PC-9 (cell line): Measurements from ENCODE around the gene CARMIL1. TPM values are rescaled to one million over a fixed set of nuclear protein-coding genes. Genes with fewer than 3 reads are reported as not detected.
A peak's percentile ranks its signal among the peaks of the same experiment; 100 is the strongest.

ENCODE experiments used
- BruUV-seq: library from RNA; stranded (reverse); fragments of 400-500 nt; replicated peaks from 2 replicates; lab custom pipeline; 2021; lab: Mats Ljungman, UMichigan
- CTCF ChIA-PET: fragments of 300-600 bp; sonication (Branson Sonifier 250); formaldehyde crosslinking; loops from one replicate; lab custom pipeline; 2022; ENCODE audit warnings: antibody characterized with exemption; lab: Charles Lee
- POLR2A ChIA-PET: fragments of 300-600 bp; sonication (Branson Sonifier 250); formaldehyde crosslinking; loops from one replicate; lab custom pipeline; 2022; ENCODE audit warnings: antibody characterized with exemption; ENCODE audit not compliant: unreplicated experiment; lab: Charles Lee
- DNase-seq, 2 experiments: peaks; one replicate each; pipeline versions ENCODE4 v3.0.0 to v3.0.0-alpha.2; 2015 to 2022; ENCODE audit warnings: mixed read lengths in 1 of 2
- H2AFZ ChIP-seq: fragments of 200-600 bp; sonication (generic); 2 replicates; pipeline ENCODE4 v1.8.1; 2017; ENCODE audit warnings: antibody characterized with exemption
- H3F3A ChIP-seq: fragments of 200-600 bp; sonication (generic); 2 replicates; pipeline ENCODE4 v1.8.1; 2017; ENCODE audit warnings: antibody characterized with exemption, mild to moderate bottlenecking, low read depth; ENCODE audit not compliant: insufficient read depth
- H3K27ac ChIP-seq: fragments of 200-600 bp; sonication (generic); 2 replicates; pipeline ENCODE4 v1.6.1; 2016; ENCODE audit warnings: mixed run types
- H3K27me3 ChIP-seq: fragments of 200-600 bp; sonication (generic); 2 replicates; pipeline ENCODE4 v1.6.1; 2016; ENCODE audit warnings: low read depth, mixed run types; ENCODE audit not compliant: insufficient read depth
- H3K36me3 ChIP-seq: fragments of 200-600 bp; sonication (generic); 2 replicates; pipeline ENCODE4 v1.6.1; 2016; ENCODE audit warnings: low read depth, mixed run types
- H3K4me1 ChIP-seq: fragments of 200-600 bp; sonication (generic); replicated peaks from 2 replicates; pipeline ENCODE4 v1.6.1; 2016; ENCODE audit warnings: mixed run types; ENCODE audit not compliant: insufficient read depth
- H3K4me2 ChIP-seq: fragments of 200-600 bp; sonication (generic); 2 replicates; pipeline ENCODE4 v1.6.1; 2017; ENCODE audit warnings: mixed run types
- H3K4me3 ChIP-seq: fragments of 200-600 bp; sonication (generic); 2 replicates; pipeline ENCODE4 v1.6.1; 2016; ENCODE audit warnings: mixed run types
- H3K79me2 ChIP-seq: fragments of 200-600 bp; sonication (generic); 2 replicates; pipeline ENCODE4 v1.6.1; 2017; ENCODE audit warnings: low read depth, mixed run types
- H3K9me2 ChIP-seq: fragments of 200-600 bp; sonication (generic); 2 replicates; pipeline ENCODE4 v1.8.1; 2017; ENCODE audit warnings: mild to moderate bottlenecking; ENCODE audit not compliant: insufficient read depth
- H3K9me3 ChIP-seq: fragments of 200-600 bp; sonication (generic); 2 replicates; pipeline ENCODE4 v1.8.1; 2016; ENCODE audit warnings: low read depth; ENCODE audit not compliant: insufficient read depth
- H4K20me1 ChIP-seq: fragments of 200-600 bp; sonication (generic); 2 replicates; pipeline ENCODE4 v1.8.1; 2017; ENCODE audit not compliant: insufficient read depth
- EZH2 ChIP-seq: fragments of 200-600 bp; sonication (generic); IDR thresholded peaks from 2 replicates; pipeline ENCODE4 v1.8.0; 2017; ENCODE audit warnings: antibody characterized with exemption, low read depth
- intact Hi-C: fragments of 100-400 bp; cut with micrococcal nuclease; formaldehyde crosslinking; loops from one replicate; pipeline ENCODE4 v1.10.0; 2022; ENCODE audit not compliant: unreplicated experiment
- total RNA-seq: library from RNA; stranded (reverse); gene quantifications from 2 replicates; pipeline ENCODE4 v1.2.3, GENCODE V29; 2021
- TF ChIP-seq, protein P1 (sequence below): fragments of 200-600 bp; sonication (generic); conservative IDR thresholded peaks from 2 replicates; pipeline ENCODE4 v1.6.1; 2017; ENCODE audit warnings: mixed run types, antibody characterized with exemption, mild to moderate bottlenecking, moderate library complexity

The CARMIL1 gene
- total RNA-seq, 1 experiment from 2014 or later, result 33.1 TPM

DNA sequence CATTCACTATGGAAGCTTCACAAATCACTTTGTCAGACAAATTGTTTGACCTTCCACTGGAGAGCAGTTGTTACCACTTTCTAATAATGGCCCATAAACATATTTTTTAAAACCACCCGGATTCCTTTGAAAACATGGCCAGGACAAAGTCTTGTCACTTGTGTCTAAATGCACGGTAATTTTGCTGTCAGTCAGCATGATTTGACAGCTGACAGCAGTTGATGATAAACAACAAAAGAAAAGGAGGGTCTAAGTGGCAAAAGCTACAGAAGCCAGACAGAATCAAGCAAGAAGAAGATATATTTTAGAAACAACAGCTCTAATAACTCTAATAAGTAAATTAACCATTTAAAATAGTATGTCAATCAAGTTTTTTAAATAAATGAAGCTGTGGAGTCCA is 27.7 kb upstream of the CARMIL1 start:
- POLR2A ChIA-PET, result no interaction called here
- Histone ChIP-seq H3K4me3 (no peak overlapping the region), H3K79me2 (no peaks in the 10 kb centered on the region), H2AFZ (0 out of 2 replicates have a peak overlapping the region, but pooled peaks have one; percentile 50), H3K9me2 (no peaks in the 10 kb centered on the region), H3K4me1 (peaks cover 6% of the 10 kb centered on the region; the same call in 1 of the 2 replicates), H3K4me2 (peak overlapping the region; percentile 30; the same call in 1 of the 2 replicates), H3K9me3 (no peaks in the 10 kb centered on the region), H4K20me1 (no peaks in the 10 kb centered on the region), H3K27ac (0 out of 2 replicates have a peak overlapping the region, but pooled peaks have one; percentile 18), H3K27me3 (no peaks in the 10 kb centered on the region), H3F3A (peaks cover 5% of the 10 kb centered on the region; the same call in 1 of the 2 replicates), H3K36me3 (no peaks in the 10 kb centered on the region)
- intact Hi-C loops, result no loop called here
- no peak for TF ChIP-seq EZH2
- TF ChIP-seq, protein P1, sequence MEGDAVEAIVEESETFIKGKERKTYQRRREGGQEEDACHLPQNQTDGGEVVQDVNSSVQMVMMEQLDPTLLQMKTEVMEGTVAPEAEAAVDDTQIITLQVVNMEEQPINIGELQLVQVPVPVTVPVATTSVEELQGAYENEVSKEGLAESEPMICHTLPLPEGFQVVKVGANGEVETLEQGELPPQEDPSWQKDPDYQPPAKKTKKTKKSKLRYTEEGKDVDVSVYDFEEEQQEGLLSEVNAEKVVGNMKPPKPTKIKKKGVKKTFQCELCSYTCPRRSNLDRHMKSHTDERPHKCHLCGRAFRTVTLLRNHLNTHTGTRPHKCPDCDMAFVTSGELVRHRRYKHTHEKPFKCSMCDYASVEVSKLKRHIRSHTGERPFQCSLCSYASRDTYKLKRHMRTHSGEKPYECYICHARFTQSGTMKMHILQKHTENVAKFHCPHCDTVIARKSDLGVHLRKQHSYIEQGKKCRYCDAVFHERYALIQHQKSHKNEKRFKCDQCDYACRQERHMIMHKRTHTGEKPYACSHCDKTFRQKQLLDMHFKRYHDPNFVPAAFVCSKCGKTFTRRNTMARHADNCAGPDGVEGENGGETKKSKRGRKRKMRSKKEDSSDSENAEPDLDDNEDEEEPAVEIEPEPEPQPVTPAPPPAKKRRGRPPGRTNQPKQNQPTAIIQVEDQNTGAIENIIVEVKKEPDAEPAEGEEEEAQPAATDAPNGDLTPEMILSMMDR, result no peak
- DNase-seq, result no peak
- BruUV-seq, result no TSS peak
- CTCF ChIA-PET, result interaction anchor here (0.7 kb wide), 1 partner anchor 28 kb away, joined by 8 read pairs; the partner anchor contains the start of gene CARMIL1

- no peak overlapping the region for H3K4me2 ChIP-seq
- no peaks in the 10 kb centered on the region for H3K79me2 ChIP-seq
- H4K20me1 ChIP-seq, result no peaks in the 10 kb centered on the region
- intact Hi-C loops, result no loop called here
- POLR2A ChIA-PET, result no interaction called here
- no peak overlapping the region for H3K27ac ChIP-seq
- H3K9me3 ChIP-seq, result no peaks in the 10 kb centered on the region
- no peak for TF ChIP-seq EZH2
- TF ChIP-seq, protein P1, result no peak
- no TSS peak for BruUV-seq
- H3K27me3 ChIP-seq, result no peaks in the 10 kb centered on the region
- no peak overlapping the region for H3K4me3 ChIP-seq
- peaks cover 6% of the 10 kb centered on the region; the same call in 1 of the 2 replicates for H3K4me1 ChIP-seq
- H2AFZ ChIP-seq, result no peak overlapping the region
- CTCF ChIA-PET, result no interaction called here
- H3F3A ChIP-seq, result peaks cover 5% of the 10 kb centered on the region; the same call in 1 of the 2 replicates
- no peaks in the 10 kb centered on the region for H3K36me3 ChIP-seq
- H3K9me2 ChIP-seq, result no peaks in the 10 kb centered on the region
- no peak for DNase-seq
Observed at GRCh38 chr6:25253351-25253750, 25.8 kb upstream of the CARMIL1 start.

- intact Hi-C loops, result no loop called here
- Histone ChIP-seq H3K27me3 (no peaks in the 10 kb centered on the region), H3K4me2 (no peak overlapping the region), H3K4me1 (peaks cover 6% of the 10 kb centered on the region; the same call in 1 of the 2 replicates), H4K20me1 (no peaks in the 10 kb centered on the region), H3K9me2 (no peaks in the 10 kb centered on the region), H3K27ac (no peak overlapping the region), H3F3A (peaks cover 5% of the 10 kb centered on the region; the same call in 1 of the 2 replicates), H2AFZ (no peak overlapping the region), H3K4me3 (no peak overlapping the region), H3K36me3 (no peaks in the 10 kb centered on the region), H3K79me2 (no peaks in the 10 kb centered on the region), H3K9me3 (no peaks in the 10 kb centered on the region)
- TF ChIP-seq, protein P1, result no peak
- no peak for TF ChIP-seq EZH2
- ChIA-PET POLR2A (no interaction called here), CTCF (no interaction called here)
- no peak for DNase-seq
- no TSS peak for BruUV-seq
Observed at GRCh38 chr6:25254671-25255070, 24.5 kb upstream of the CARMIL1 start.
